ENCODE data around the gene ZNF281.
"Not testable (repeated sequence)": the region's sequence is repeated elsewhere in the genome, so short reads cannot be mapped to it uniquely, and the experiment has no call there.

ZNF281 gene

DNA sequence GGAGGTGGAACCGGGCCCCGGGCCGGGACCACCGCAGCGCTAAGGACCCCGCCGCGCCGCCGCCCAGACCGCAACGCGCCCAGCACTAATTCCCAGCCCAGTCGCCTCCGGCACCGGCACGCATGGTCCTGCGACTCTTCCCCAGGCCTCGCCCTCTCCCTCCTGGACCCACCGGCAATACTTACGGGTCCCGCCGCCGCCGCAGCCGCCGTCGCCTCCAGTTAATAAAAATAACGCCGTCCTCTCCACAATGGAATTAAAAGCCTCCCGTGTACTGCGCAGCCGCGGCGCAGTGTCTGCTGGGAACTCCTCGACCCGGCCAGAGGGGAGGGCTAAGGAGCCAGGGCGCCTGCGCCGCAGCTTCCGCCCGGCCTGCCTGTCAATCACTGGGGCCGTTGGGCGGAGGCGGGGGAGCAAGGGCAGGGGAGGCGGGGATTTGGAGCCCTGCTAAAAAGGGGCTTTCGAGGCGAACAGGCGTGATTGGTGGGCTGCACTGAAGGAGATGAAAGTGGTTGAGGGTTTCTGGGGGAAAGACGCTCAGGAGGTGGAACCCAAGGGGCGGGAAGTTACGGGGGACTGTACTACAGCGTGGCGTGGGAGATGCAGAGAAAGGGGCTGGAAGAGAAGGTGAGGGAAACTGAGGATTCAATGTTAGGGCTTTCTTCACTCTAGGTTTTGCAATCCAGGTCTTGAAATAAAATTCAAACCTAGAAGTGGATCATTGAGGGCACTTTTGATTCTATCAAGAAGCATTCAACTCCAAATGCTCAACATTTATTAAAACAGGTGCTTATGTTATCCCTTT lies at the start of gene ZNF281:
Gene ZNF281 (minus strand): TSS at position 276 of the 805 bp plus-strand sequence. CDS start 331 bp downstream, outside the sequence.
- in situ Hi-C loops (cut with MboI; ENCODE audit: low sequenced_read_pairs), result no loop called here

DNA sequence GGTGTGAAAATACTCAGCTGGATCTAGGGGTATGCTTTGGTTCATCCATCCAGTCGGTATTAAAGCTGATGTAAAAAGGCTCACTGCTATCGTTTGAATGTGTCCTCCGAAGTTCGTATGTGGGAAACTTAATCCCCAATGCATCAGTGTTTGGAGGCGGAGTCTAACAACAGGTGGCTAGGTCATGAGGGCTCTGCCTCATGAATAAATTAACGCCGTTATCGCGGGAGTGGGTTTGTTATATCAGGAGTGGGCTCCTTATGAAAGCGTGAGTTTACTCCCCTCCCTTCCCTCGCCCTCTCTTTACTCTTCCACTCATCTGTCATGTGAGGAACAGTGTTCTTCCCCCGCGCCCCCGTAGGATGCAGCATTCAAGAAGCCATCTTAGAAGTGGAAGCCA lies 48.9 kb upstream of the ZNF281 start:
- in situ Hi-C loops (cut with MboI; ENCODE audit: low sequenced_read_pairs), result no loop called here

- in situ Hi-C loops (cut with MboI; ENCODE audit: low sequenced_read_pairs), result no loop called here
These were observed 48.0 kb upstream of the ZNF281 start for GRCh38 chr1:200457810-200458209.

DNA sequence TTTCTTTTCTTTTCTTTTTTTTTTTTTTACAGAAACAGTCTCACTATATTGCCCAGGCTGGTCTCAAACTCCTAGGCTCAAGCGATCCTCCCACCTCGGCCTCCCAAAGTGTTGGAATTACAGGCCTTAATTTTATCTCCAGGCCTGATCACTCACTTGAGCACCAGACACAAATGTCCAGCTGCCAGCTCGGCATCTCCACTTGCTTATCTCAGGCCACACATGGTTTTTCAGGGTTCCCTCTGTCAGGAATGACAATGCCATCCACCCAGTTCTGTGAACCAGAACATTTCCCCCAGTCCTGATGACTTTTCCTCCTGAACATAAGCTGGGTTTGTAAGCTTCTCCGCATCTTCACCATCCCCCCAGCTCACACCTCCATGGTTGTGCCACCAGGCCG lies 44.6 kb upstream of the ZNF281 start:
- in situ Hi-C loops (cut with MboI; ENCODE audit: low sequenced_read_pairs), result no loop called here

GRCh38 chr1:200453553-200453905 lies 43.7 kb upstream of the ZNF281 start:
- in situ Hi-C loops (cut with MboI; ENCODE audit: low sequenced_read_pairs), result no loop called here

DNA sequence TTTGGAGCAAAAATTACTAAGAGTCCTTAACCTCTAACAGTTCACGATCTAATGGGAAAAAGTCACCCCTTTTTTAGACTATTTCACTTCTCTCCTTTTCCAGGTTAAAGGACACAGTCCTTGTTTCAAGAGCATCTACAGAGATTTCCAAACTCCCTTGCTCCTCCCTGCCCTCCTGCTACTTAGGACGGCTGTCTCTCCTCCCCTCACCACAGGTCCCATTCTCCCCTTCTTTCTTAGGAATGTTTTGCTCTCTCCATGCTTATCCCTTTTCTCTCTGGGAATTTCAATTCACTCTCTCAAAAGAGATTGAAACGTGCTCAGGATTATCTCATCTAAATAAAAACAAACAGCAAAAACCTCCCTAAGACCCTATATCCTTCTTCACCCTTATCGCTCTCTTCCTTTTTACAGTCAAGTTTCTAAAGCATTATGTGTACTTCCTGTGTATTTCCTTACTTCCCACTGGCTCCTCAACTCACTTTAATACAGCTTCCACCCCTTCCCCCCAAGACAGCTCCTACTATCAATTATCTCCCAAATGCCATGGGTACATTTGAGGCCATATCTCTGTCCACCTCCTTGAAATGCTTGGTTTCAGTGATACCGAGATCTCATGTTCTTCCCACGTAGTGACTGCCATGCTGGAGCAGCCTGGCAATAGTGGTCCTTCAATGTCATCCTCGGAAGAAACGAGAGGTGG lies 43.2 kb upstream of the ZNF281 start:
- in situ Hi-C loops (cut with MboI; ENCODE audit: low sequenced_read_pairs), result no loop called here

DNA sequence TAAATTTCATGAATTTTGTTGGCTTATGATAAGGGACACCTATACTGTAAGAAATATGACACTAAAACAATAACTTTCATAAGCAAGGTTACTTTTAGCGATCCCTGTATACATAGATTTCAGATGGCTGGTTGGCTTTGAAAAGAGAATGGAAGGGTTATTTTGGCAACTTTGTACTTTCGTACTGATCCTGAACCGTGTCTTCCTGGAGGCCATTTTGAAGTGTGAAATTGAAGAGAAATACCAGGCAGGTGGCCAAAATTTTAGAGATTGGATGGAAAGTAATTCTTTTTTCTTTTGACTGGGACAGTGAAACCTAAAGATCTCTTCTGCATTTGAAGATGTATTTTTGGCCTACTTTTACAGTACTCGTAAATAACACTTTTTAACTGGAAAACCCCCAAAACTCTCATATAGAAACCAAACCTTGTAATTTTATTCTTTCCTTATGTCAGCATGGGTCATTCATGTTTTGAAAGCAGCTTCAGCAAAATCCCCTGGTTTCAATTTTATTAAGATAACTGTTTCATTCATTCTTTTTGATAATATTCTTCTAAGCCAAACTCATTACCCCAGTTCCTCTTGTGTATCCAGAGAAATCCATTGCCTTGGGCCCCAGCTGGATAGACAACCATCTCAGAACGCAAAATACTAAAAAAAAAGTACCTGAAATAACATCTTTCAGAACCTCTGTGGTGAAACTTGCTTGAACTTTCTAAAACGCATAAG lies 38.4 kb upstream of the ZNF281 start:
- in situ Hi-C loops (cut with MboI; ENCODE audit: low sequenced_read_pairs), result no loop called here

GRCh38 chr1:200445213-200445612 lies 35.4 kb upstream of the ZNF281 start:
- in situ Hi-C loops (cut with MboI; ENCODE audit: low sequenced_read_pairs), result no loop called here

DNA sequence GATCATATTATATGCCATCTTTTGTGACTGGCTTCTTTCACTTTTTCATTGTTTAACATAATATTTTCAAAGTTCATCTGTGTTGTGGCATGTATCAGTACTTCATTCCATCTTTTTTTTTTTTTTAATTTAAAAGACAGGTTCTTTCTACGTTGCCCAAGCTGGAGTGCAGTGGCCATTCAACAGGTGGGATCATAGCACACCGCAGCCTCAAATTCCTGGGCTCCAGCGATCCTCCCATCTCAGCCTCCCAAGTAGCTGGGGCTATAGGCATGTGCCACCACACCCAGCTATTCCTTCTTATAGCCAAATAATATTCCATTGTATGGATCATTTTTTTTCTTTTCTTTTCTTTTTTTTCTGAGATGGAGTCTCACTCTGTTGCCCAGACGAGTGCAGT lies 34.6 kb upstream of the ZNF281 start:
- in situ Hi-C loops (cut with MboI; ENCODE audit: low sequenced_read_pairs), result no loop called here

DNA sequence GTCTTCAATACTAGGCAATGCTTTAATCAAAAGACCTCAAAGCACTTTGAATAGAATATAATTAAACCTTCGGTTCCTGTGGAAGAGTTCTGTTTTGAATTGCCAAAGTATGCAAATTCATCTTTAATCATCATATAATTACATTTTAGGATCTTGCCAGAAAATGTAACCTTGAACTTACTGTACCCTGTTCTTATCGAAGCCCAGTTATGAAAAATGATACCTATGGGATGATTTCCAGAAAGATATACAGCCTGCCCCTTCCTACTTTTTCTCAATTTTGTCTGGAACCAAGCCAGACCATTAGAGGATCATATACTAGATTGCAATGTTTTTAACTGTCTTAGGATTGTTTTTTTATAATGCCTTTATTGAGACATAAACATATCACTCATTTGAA lies 34.0 kb upstream of the ZNF281 start:
- in situ Hi-C loops (cut with MboI; ENCODE audit: low sequenced_read_pairs), result no loop called here

DNA sequence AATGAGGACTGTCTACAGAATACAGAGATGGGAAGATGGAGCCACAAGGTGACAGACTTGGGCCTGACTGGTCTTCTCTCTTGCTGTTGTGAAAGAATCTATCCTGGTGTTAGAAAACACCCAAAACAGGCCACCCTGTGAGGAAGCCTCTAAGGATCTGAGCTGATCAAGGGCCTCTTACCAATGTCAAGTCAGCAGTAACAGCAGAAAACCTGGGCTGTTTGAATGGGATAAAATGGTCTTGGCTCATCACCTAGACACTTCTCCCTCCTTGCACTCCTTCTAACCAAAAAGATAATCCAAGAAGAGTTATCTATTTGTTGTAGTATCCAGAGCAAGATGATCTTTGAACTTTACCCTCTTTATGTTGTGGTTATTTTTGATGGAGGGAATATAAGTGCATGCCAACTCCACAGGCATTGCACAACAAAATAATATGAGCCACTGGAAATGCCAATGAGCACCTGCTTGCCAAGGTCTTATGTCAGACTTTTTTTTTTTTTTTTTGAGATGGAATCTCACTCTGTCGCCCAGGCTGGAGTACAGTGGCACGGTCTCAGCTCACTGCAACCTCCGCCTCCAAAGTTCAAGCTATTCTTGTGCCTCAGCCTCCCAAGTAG lies 32.8 kb upstream of the ZNF281 start:
- in situ Hi-C loops (cut with MboI; ENCODE audit: low sequenced_read_pairs), result no loop called here

DNA sequence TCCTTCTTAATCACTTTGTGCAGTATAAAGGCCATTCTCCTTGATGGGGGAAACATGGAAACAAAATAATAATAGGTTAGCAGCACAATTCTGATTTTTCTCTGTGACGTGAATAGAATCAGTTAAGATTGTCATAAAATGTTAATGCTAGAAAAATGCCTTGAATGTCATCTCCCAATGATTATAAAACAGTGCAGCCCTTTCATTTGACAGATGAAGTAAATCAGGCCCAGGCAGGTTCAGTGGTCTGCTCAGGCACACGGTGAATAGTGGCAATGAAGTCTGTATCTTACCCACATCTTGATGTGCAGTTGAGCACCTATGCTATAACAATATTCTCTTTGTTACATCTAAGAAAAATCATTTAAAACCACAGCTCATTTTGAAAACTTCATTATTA lies 32.2 kb upstream of the ZNF281 start:
- in situ Hi-C loops (cut with MboI; ENCODE audit: low sequenced_read_pairs), result no loop called here

GRCh38 chr1:200438911-200439310 lies 29.1 kb upstream of the ZNF281 start:
- in situ Hi-C loops (cut with MboI; ENCODE audit: low sequenced_read_pairs), result no loop called here

DNA sequence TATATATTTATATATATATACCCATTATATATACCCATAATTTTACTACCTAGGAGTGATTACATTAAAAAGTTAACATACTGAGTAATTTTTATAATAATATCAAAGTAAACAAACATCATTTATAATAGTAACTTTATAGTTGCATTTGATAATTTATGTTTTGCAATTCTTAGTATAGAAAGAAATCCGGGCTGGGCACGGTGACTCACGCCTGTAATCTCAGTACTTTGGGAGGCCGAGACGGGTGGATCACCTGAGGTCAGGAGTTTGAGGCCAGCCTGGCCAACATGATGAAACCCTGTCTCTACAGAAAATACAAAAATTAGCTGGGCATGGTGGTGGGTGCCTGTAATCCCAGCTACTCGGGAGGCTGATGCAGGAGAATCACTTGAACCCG lies 28.6 kb upstream of the ZNF281 start:
- in situ Hi-C loops (cut with MboI; ENCODE audit: low sequenced_read_pairs), result not testable (repeated sequence)

GRCh38 chr1:200437556-200438203 lies 27.8 kb upstream of the ZNF281 start:
- in situ Hi-C loops (cut with MboI; ENCODE audit: low sequenced_read_pairs), result no loop called here

GRCh38 chr1:200437088-200437487 lies 27.3 kb upstream of the ZNF281 start:
- in situ Hi-C loops (cut with MboI; ENCODE audit: low sequenced_read_pairs), result no loop called here

GRCh38 chr1:200436436-200436835 lies 26.6 kb upstream of the ZNF281 start:
- in situ Hi-C loops (cut with MboI; ENCODE audit: low sequenced_read_pairs), result no loop called here

GRCh38 chr1:200435200-200435780 lies 25.5 kb upstream of the ZNF281 start:
- in situ Hi-C loops (cut with MboI; ENCODE audit: low sequenced_read_pairs), result no loop called here

GRCh38 chr1:200433586-200433985 lies 23.8 kb upstream of the ZNF281 start:
- in situ Hi-C loops (cut with MboI; ENCODE audit: low sequenced_read_pairs), result no loop called here

GRCh38 chr1:200432586-200432985 lies 22.8 kb upstream of the ZNF281 start:
- in situ Hi-C loops (cut with MboI; ENCODE audit: low sequenced_read_pairs), result no loop called here

All from HL-60/S4 (cell line).